ENCODE measurements around the gene CDK8.

The CDK8 gene

DNA sequence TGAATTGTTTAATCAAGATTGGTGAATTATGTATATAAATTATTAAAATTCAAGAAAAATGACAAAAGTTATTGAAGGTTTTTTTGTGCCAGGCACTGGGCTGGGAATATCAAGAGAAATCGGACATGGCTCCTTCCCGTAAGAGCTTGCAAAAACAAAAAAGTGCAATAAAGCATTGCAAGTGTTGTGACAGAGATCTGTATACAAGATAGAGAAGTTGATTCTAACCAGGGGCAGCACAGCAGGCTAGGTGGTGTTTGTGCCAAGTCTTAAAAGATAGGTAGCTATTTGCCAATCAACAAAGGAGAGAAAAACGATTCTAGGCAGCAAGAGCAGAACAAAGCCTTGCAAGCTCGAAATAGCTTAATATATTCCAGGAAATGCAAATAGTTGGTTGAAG, 179.8 kb downstream of the CDK8 start:
- no peak overlapping the region for H3K4me3 ChIP-seq (ENCODE audit: low read depth, low read length)
- no peak for TF ChIP-seq CTCF (IDR thresholded peaks at IDR 0.05; ENCODE audit: low read depth, low read length, missing control alignments)
- DNase-seq (ENCODE audit: low read depth) = no peak

GRCh38 chr13:26435171-26435570, 181.2 kb downstream of the CDK8 start:
- no peak for TF ChIP-seq CTCF (IDR thresholded peaks at IDR 0.05; ENCODE audit: low read depth, low read length, missing control alignments)
- no peak for DNase-seq (ENCODE audit: low read depth)
- H3K4me3 ChIP-seq (ENCODE audit: low read depth, low read length) = no peak overlapping the region

DNA sequence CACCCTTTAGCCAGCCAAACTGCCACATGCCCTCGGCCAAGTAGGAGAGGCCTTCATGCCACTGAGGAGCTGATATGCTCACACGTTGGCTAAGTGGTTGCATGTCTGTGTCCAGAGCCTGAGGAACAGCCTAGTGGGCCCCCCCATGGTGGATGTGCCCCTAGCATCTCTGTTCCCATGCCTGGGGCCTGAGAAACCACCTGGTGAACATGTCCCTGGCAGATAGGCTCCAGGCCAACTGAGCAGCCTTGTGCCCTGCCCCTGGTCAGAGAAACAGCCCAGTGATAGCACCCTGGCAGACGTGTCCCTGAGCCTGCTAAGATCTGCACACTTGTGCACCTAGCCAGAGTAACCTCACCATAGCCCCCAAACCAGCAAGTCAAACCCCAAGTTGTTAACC, 181.7 kb downstream of the CDK8 start:
- no peak overlapping the region for H3K4me3 ChIP-seq (ENCODE audit: low read depth, low read length)
- no peak for TF ChIP-seq CTCF (IDR thresholded peaks at IDR 0.05; ENCODE audit: low read depth, low read length, missing control alignments)
- DNase-seq (ENCODE audit: low read depth) = no peak

DNA sequence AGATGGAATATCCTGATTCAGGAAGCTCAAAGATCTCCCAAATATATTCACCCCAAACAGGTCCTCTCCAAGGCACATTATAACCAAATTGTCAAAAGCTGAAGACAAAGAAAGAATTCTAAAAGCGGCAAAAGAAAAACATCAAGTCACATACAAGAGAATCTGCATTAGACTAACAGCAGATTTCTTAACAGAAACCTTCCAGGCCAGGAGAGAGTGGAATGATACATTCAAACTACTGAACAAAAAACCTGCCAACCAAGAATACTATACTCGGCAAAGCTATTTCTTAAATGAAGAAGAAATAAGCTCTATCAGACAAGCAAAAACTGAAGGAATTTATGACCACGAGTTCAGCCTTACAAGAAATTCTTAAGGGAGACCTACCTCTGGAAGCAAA, 183.0 kb downstream of the CDK8 start:
- DNase-seq (ENCODE audit: low read depth) = no peak
- H3K4me3 ChIP-seq (ENCODE audit: low read depth, low read length) = no peak overlapping the region
- no peak for TF ChIP-seq CTCF (IDR thresholded peaks at IDR 0.05; ENCODE audit: low read depth, low read length, missing control alignments)

GRCh38 chr13:26440111-26440510, 186.2 kb downstream of the CDK8 start:
- DNase-seq (ENCODE audit: low read depth) = no peak
- no peak for TF ChIP-seq CTCF (IDR thresholded peaks at IDR 0.05; ENCODE audit: low read depth, low read length, missing control alignments)
- no peak overlapping the region for H3K4me3 ChIP-seq (ENCODE audit: low read depth, low read length)

DNA sequence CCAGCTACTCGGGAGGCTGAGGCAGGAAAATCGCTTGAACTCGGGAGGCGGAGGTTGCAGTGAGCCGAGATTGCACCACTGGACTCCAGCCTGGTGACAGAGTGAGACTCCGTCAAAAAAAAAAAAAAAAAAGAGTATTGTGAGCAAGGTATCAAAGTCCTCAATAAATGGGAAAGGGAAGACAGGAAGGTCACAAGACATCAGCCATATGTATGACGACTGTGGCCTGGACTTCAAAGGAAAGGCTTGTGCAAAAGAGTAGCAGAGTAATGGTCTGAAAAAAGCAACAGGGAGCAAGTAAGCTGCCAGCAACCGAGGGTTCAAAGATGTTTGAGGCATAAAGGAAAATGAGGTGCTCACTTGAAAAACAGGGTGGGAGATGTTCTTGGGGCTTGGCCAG, 187.5 kb downstream of the CDK8 start:
- no peak for DNase-seq (ENCODE audit: low read depth)
- H3K4me3 ChIP-seq (ENCODE audit: low read depth, low read length) = no peak overlapping the region
- TF ChIP-seq CTCF (IDR thresholded peaks at IDR 0.05; ENCODE audit: low read depth, low read length, missing control alignments) = no peak

DNA sequence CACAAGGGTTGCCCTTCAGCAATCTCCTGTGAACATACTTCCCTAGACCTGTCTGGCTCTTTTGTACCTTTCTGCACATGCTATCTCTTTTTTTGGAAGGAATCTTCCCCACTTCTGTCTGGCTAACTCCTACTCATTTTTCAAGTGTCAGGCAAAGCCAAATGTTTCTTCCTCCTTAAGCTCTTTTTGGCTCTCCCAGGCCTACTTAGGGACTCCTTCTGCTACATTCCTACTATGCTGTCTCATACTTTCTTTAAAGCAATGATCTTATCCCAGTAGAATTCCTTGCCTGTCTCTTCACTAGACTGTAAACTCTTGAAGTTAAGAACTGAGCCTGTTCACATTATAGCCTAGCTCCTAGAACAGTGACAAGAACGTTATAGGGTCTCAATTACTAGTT, 188.6 kb downstream of the CDK8 start:
- no peak for DNase-seq (ENCODE audit: low read depth)
- no peak for TF ChIP-seq CTCF (IDR thresholded peaks at IDR 0.05; ENCODE audit: low read depth, low read length, missing control alignments)
- no peak overlapping the region for H3K4me3 ChIP-seq (ENCODE audit: low read depth, low read length)
